Measurements from ENCODE around the gene CTSZ. TPM values are rescaled to one million over a fixed set of nuclear protein-coding genes. Genes with fewer than 3 reads are reported as not detected.

The CTSZ gene
- total and polyA plus RNA-seq, 10 of the 15 experiments (the other 5 are each of a cell fraction or from before 2014, with no cell fraction given) = 6.0 to 301 (median 154) TPM

DNA sequence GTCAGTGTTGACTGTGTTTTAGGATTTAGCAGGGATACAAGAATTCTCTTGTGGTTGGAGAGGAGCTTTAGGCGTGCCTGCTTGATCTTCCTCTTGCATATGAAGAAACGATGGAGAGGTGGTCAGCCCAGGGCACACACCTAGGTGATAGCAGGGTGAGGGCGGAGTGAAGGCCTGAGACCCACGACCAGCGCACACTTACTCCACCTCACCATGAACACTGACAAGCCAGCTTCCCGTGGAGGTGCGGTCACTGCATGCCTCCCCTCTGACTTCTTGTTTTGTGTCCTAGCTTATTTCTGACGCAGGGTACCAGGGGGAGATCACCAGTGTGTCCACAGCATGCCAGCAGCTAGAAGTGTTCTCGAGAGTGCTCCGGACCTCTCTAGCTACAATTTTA, 17.9 kb downstream of the CTSZ start (continued):
- TF ChIP-seq, protein P1, sequence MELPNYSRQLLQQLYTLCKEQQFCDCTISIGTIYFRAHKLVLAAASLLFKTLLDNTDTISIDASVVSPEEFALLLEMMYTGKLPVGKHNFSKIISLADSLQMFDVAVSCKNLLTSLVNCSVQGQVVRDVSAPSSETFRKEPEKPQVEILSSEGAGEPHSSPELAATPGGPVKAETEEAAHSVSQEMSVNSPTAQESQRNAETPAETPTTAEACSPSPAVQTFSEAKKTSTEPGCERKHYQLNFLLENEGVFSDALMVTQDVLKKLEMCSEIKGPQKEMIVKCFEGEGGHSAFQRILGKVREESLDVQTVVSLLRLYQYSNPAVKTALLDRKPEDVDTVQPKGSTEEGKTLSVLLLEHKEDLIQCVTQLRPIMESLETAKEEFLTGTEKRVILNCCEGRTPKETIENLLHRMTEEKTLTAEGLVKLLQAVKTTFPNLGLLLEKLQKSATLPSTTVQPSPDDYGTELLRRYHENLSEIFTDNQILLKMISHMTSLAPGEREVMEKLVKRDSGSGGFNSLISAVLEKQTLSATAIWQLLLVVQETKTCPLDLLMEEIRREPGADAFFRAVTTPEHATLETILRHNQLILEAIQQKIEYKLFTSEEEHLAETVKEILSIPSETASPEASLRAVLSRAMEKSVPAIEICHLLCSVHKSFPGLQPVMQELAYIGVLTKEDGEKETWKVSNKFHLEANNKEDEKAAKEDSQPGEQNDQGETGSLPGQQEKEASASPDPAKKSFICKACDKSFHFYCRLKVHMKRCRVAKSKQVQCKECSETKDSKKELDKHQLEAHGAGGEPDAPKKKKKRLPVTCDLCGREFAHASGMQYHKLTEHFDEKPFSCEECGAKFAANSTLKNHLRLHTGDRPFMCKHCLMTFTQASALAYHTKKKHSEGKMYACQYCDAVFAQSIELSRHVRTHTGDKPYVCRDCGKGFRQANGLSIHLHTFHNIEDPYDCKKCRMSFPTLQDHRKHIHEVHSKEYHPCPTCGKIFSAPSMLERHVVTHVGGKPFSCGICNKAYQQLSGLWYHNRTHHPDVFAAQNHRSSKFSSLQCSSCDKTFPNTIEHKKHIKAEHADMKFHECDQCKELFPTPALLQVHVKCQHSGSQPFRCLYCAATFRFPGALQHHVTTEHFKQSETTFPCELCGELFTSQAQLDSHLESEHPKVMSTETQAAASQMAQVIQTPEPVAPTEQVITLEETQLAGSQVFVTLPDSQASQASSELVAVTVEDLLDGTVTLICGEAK (IDR thresholded peaks at IDR 0.05; ENCODE audit: borderline replicate concordance) = no peak
- no peak for TF ChIP-seq FOXM1 (IDR thresholded peaks at IDR 0.05; ENCODE audit: low read depth, low read length)
- TF ChIP-seq, protein P2, sequence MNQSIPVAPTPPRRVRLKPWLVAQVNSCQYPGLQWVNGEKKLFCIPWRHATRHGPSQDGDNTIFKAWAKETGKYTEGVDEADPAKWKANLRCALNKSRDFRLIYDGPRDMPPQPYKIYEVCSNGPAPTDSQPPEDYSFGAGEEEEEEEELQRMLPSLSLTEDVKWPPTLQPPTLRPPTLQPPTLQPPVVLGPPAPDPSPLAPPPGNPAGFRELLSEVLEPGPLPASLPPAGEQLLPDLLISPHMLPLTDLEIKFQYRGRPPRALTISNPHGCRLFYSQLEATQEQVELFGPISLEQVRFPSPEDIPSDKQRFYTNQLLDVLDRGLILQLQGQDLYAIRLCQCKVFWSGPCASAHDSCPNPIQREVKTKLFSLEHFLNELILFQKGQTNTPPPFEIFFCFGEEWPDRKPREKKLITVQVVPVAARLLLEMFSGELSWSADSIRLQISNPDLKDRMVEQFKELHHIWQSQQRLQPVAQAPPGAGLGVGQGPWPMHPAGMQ (IDR thresholded peaks at IDR 0.05; ENCODE audit: borderline replicate concordance) = no peak

DNA sequence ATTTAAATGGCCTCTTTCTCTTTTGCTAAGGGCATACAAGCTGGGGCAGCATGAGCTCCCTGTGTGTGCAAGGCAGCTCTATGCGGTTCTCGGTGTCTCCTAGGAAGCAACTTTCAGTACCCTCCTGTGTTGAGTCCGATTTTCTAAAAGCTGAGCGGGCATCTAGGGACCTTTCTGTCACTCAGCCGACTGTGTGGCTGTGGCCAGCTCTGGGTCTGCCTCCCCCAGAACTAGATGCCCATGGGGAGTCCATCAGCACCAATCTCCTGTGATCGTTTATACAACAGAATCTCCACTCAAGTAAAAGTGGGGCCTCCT, 18.5 kb downstream of the CTSZ start:
- H3K79me2 ChIP-seq (ENCODE audit: control insufficient read depth, insufficient read depth, low read length) = peaks cover 25% of the 10 kb centered on the region
- no peak for ATAC-seq
- TF ChIP-seq, protein P3, sequence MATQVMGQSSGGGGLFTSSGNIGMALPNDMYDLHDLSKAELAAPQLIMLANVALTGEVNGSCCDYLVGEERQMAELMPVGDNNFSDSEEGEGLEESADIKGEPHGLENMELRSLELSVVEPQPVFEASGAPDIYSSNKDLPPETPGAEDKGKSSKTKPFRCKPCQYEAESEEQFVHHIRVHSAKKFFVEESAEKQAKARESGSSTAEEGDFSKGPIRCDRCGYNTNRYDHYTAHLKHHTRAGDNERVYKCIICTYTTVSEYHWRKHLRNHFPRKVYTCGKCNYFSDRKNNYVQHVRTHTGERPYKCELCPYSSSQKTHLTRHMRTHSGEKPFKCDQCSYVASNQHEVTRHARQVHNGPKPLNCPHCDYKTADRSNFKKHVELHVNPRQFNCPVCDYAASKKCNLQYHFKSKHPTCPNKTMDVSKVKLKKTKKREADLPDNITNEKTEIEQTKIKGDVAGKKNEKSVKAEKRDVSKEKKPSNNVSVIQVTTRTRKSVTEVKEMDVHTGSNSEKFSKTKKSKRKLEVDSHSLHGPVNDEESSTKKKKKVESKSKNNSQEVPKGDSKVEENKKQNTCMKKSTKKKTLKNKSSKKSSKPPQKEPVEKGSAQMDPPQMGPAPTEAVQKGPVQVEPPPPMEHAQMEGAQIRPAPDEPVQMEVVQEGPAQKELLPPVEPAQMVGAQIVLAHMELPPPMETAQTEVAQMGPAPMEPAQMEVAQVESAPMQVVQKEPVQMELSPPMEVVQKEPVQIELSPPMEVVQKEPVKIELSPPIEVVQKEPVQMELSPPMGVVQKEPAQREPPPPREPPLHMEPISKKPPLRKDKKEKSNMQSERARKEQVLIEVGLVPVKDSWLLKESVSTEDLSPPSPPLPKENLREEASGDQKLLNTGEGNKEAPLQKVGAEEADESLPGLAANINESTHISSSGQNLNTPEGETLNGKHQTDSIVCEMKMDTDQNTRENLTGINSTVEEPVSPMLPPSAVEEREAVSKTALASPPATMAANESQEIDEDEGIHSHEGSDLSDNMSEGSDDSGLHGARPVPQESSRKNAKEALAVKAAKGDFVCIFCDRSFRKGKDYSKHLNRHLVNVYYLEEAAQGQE (IDR thresholded peaks at IDR 0.05; ENCODE audit: low read depth, low read length) = no peak
- TF ChIP-seq, protein P4, sequence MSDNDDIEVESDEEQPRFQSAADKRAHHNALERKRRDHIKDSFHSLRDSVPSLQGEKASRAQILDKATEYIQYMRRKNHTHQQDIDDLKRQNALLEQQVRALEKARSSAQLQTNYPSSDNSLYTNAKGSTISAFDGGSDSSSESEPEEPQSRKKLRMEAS (IDR thresholded peaks at IDR 0.05; ENCODE audit: low read depth, low read length) = no peak
- TF ChIP-seq ZNF622 (IDR thresholded peaks at IDR 0.05) = no peak
- TF ChIP-seq, protein P1 (IDR thresholded peaks at IDR 0.05; ENCODE audit: borderline replicate concordance) = no peak
- no peak for TF ChIP-seq JUND (IDR thresholded peaks at IDR 0.05; ENCODE audit: low read depth, low read length)
- no peak for TF ChIP-seq DPF2 (IDR thresholded peaks at IDR 0.05)
- TF ChIP-seq SMARCA5 (IDR thresholded peaks at IDR 0.05) = no peak

More for the DNA sequence above, 18.5 kb downstream of the CTSZ start:
- H3K9ac ChIP-seq (ENCODE audit: control insufficient read depth, insufficient read depth, low read length) = no peak overlapping the region
- H3K36me3 ChIP-seq (ENCODE audit: control insufficient read depth in 2 of 2, insufficient read depth in 2 of 2, low read length in 1 of 2) = peaks cover 33 to 45% of the 10 kb centered on the region in 2 experiments
- H2AFZ ChIP-seq (ENCODE audit: control insufficient read depth, low read depth, low read length) = no peak overlapping the region
- ChIA-PET SMC1A (ENCODE audit: uncharacterized antibody, unreplicated experiment) (no interaction called here), RAD21 (ENCODE audit: unreplicated experiment) (no interaction called here), CTCF (no interaction called here), POLR2A (no interaction called here)
- H3K9me3 ChIP-seq (replicated peaks; ENCODE audit: control insufficient read depth, insufficient read depth, low read length) = no peaks in the 10 kb centered on the region
- peaks cover 6% of the 10 kb centered on the region for H3K4me1 ChIP-seq (ENCODE audit: control insufficient read depth, insufficient read depth, low read length)
- FAIRE-seq = no peak
- H4K20me1 ChIP-seq (ENCODE audit: control insufficient read depth, insufficient read depth) = no peaks in the 10 kb centered on the region
- H3K27ac ChIP-seq (ENCODE audit: control insufficient read depth, insufficient read depth) = no peak overlapping the region
- intact Hi-C loops (cut with micrococcal nuclease; ENCODE audit: unreplicated experiment) = loop anchor here (10.0 kb wide), 2 partner anchors 46 to 334 kb away; partner anchors contain the start of genes ATP5F1E and STX16
- no peak for DNase-seq (ENCODE audit: low read depth, low spot score)
- WGBS (ENCODE audit: insufficient coverage, insufficient replicate concordance, low lambda C conversion rate, missing lambda C conversion rate) = 89% methylated on average over 6 of the region's 6 CpGs
- no peak overlapping the region for H3K4me3 ChIP-seq
- no TSS peak for BruUV-seq (replicated peaks)
- no peak overlapping the region for H3K4me2 ChIP-seq (ENCODE audit: control insufficient read depth, insufficient read depth)
- in situ Hi-C loops (cut with MboI) = no loop called here
- H3K27me3 ChIP-seq (replicated peaks in 1 of 2; ENCODE audit: control insufficient read depth in 2 of 2, insufficient read depth in 2 of 2, low read length in 1 of 2) = no peaks in the 10 kb centered on the region

Measured in GM12878 (cell line).